Stimulated activated CD4-positive, alpha-beta T cell treated with anti-CD3 and anti-CD28 coated beads, Interleukin-4, amount 100 ng/mL, for 48 hours (primary cell): ENCODE results near the gene C1orf226.
"Not testable (repeated sequence)": the region's sequence is repeated elsewhere in the genome, so short reads cannot be mapped to it uniquely, and the experiment has no call there.

Source experiments
- DNase-seq, 2 donors: peaks; one replicate each; pipeline ENCODE4 v3.0.0-alpha.2; 2020; ENCODE audit warnings: low read depth in 2 of 2

Gene C1orf226

GRCh38 chr1:162407539-162407938 lies 26.0 kb downstream of the C1orf226 start:
- DNase-seq, result no peak

GRCh38 chr1:162412002-162412401 lies 30.5 kb downstream of the C1orf226 start, which contains the start of gene SH2D1B:
TSS of gene SH2D1B (minus strand) at chr1:162412136. CDS start at chr1:162412016, 120 bp downstream.
- DNase-seq, result no peak

- DNase-seq, result no peak
These were observed 34.7 kb downstream of the C1orf226 start for GRCh38 chr1:162416215-162416614.

- no peak for DNase-seq
These were observed 35.4 kb downstream of the C1orf226 start for GRCh38 chr1:162416909-162417308.

GRCh38 chr1:162417650-162418049 lies 36.1 kb downstream of the C1orf226 start:
- DNase-seq, result no peak

- DNase-seq, result not testable (repeated sequence)
These were observed 37.1 kb downstream of the C1orf226 start for GRCh38 chr1:162418584-162418983.

- not testable (repeated sequence) for DNase-seq
These were observed 38.0 kb downstream of the C1orf226 start for GRCh38 chr1:162419450-162419931.

GRCh38 chr1:162420120-162420519 lies 38.6 kb downstream of the C1orf226 start:
- DNase-seq, result no peak

- DNase-seq, result no peak
These were observed 40.0 kb downstream of the C1orf226 start for GRCh38 chr1:162421258-162422164.

- DNase-seq, result no peak
These were observed 41.3 kb downstream of the C1orf226 start for GRCh38 chr1:162422662-162423375.

- no peak for DNase-seq
These were observed 49.1 kb downstream of the C1orf226 start for GRCh38 chr1:162430583-162430982.

- not testable (repeated sequence) for DNase-seq
These were observed 51.6 kb downstream of the C1orf226 start for GRCh38 chr1:162432977-162433713.
